ENCODE data around the gene DCST2. TPM values are rescaled to one million over a fixed set of nuclear protein-coding genes. Genes with fewer than 3 reads are reported as not detected.

Gene DCST2
- total and polyA plus RNA-seq, 2 donors (not counting 3 experiments of a cell fraction or from before 2014, with no cell fraction given) = 0.29 to 0.51 TPM

GRCh38 chr1:154990276-154990675, 43.3 kb downstream of the DCST2 start:
- peaks cover 3 to 24% of the 10 kb centered on the region in 2 experiments for H3K36me3 ChIP-seq (ENCODE audit: control insufficient read depth in 2 of 2, extremely low read depth in 1 of 2, insufficient read depth in 2 of 2, low read length in 2 of 2)
- dilution Hi-C loops (cut with MboI; ENCODE audit: extremely low pct_ligation_motif_present, low sequenced_read_pairs) (no loop called here), intact Hi-C loops (cut with micrococcal nuclease) (no loop called here)
- POLR2A ChIA-PET = no interaction called here
- no TSS peak for BruUV-seq (replicated peaks)
- no peak overlapping the region for H3K4me2 ChIP-seq (ENCODE audit: insufficient read depth, low read length)
- TF ChIP-seq POLR2A (IDR thresholded peaks at IDR 0.05; ENCODE audit: low read depth, low read length) (no peak), JUN (IDR thresholded peaks at IDR 0.05; ENCODE audit: borderline replicate concordance, insufficient read depth, insufficient read length, low read depth) (no peak), EZH2 (IDR thresholded peaks at IDR 0.05; ENCODE audit: borderline replicate concordance, low read depth, low read length, severe bottlenecking) (no peak), MYC (IDR thresholded peaks at IDR 0.05; ENCODE audit: low read depth, low read length) (no peak), GATA2 (IDR thresholded peaks at IDR 0.05; ENCODE audit: insufficient read depth, insufficient read length, low read depth, low read length) (no peak), MAX (IDR thresholded peaks at IDR 0.05; ENCODE audit: insufficient read depth, insufficient read length) (no peak), CTCF (IDR thresholded peaks at IDR 0.05; ENCODE audit: extremely low read depth in 1 of 2, insufficient read depth in 1 of 2, low read depth in 1 of 2, low read length in 2 of 2) (no peak), FOS (IDR thresholded peaks at IDR 0.05; ENCODE audit: borderline replicate concordance, insufficient read depth, low read length) (no peak)
- H3K9ac ChIP-seq (replicated peaks; ENCODE audit: extremely low read depth, insufficient read depth, low read length) = no peak overlapping the region
- no peak overlapping the region for H3K27ac ChIP-seq (ENCODE audit: insufficient read depth, low read depth, low read length)
- no peaks in the 10 kb centered on the region for H3K9me1 ChIP-seq (replicated peaks; ENCODE audit: control insufficient read depth, extremely low read depth, insufficient read depth, low read length)
- no peak overlapping the region for H3K4me3 ChIP-seq (replicated peaks in 1 of 3; ENCODE audit: insufficient read depth in 1 of 3, low read depth in 1 of 3, low read length in 3 of 3)
- no peaks in the 10 kb centered on the region for H3K9me3 ChIP-seq (replicated peaks; ENCODE audit: control insufficient read depth, insufficient read depth, low read length)
- FAIRE-seq (no peak), DNase-seq (ENCODE audit: low read depth, low spot score) (no peak)
- H4K20me1 ChIP-seq (replicated peaks; ENCODE audit: control insufficient read depth, extremely low read depth, insufficient read depth, low read length) = no peaks in the 10 kb centered on the region
- no peaks in the 10 kb centered on the region for H3K27me3 ChIP-seq (ENCODE audit: control insufficient read depth in 2 of 2, insufficient read depth in 2 of 2, low read length in 2 of 2)
- no peak overlapping the region for H2AFZ ChIP-seq (ENCODE audit: low read depth, low read length)
- peaks cover 6% of the 10 kb centered on the region for H3K79me2 ChIP-seq (ENCODE audit: control insufficient read depth, insufficient read depth, low read length)
- H3K4me1 ChIP-seq (ENCODE audit: control insufficient read depth, extremely low read depth, insufficient read depth, low read length) = peaks cover 2% of the 10 kb centered on the region
- CTCF ChIA-PET = interaction anchor here (1.0 to 1.1 kb wide), 2 partner anchors 9 to 27 kb away, joined by 3 read pairs; no protein-coding TSS in a partner anchor

All from endothelial cell of umbilical vein (primary cell).